ENCODE results near the gene NIF3L1.

Gene NIF3L1

DNA sequence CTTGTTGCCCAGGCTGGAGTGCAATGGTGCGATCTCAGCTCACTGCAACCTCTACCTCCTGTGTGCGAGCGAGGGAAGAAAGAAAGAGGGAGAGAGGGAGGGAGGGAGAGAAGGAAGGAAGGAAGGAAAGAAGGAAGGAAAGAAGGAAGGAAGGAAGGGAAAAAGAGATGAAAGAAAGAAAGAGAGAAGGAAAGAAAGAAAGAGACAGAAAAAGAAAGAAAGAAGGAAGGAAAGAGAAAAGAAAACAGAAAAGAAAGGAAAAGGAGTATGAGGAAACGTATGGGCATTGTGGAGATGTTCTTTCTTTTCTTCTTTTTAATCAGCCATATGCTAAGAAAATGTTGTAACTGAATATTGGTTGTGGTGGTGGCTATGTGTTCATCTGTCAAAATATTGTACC, 41.2 kb upstream of the NIF3L1 start:
- TF ChIP-seq, protein P1, sequence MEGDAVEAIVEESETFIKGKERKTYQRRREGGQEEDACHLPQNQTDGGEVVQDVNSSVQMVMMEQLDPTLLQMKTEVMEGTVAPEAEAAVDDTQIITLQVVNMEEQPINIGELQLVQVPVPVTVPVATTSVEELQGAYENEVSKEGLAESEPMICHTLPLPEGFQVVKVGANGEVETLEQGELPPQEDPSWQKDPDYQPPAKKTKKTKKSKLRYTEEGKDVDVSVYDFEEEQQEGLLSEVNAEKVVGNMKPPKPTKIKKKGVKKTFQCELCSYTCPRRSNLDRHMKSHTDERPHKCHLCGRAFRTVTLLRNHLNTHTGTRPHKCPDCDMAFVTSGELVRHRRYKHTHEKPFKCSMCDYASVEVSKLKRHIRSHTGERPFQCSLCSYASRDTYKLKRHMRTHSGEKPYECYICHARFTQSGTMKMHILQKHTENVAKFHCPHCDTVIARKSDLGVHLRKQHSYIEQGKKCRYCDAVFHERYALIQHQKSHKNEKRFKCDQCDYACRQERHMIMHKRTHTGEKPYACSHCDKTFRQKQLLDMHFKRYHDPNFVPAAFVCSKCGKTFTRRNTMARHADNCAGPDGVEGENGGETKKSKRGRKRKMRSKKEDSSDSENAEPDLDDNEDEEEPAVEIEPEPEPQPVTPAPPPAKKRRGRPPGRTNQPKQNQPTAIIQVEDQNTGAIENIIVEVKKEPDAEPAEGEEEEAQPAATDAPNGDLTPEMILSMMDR (IDR thresholded peaks at IDR 0.05; ENCODE audit: insufficient read depth, low read depth, low read length, missing control alignments), result no peak
- DNase-seq (ENCODE audit: low read depth), result no peak
- no peak overlapping the region for H3K4me3 ChIP-seq (ENCODE audit: low read length)

DNA sequence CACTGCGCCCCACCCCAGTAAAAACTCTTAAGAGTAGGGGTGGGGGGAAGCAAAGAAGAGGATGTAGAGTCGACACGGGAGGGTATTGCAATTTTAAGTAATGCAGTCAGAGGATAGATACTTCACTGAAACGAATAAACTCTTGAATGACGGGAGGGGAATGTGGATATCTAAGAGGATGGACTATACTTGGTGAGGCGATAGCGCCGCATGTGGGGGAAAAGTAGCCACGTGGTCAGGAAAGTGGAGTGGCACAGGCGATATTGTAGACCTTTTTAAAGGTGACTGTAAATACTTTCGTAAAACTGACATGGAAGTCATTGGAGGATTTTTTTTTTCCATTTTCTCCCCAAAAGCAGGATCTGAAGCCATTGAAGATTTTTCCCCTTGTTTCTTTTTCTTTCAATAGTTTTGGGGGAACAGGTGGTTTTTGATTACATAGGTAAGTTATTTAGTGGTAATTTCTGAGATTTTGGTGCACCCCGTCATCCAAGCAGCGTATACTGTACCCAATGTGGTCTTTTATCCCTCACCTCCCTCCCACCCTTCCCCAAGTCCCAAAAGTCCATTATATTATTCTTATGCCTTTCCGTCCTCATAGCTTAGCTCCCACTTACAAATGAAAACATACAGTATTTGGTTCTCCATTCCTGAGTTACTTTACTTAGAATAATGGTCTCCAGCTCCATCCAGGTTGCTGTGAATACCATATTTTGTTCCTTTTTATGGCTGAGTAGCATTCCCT, 38.5 kb upstream of the NIF3L1 start:
- TF ChIP-seq, protein P1 (IDR thresholded peaks at IDR 0.05; ENCODE audit: insufficient read depth, low read depth, low read length, missing control alignments), result no peak
- no peak overlapping the region for H3K4me3 ChIP-seq (ENCODE audit: low read length)
- no peak for DNase-seq (ENCODE audit: low read depth)

DNA sequence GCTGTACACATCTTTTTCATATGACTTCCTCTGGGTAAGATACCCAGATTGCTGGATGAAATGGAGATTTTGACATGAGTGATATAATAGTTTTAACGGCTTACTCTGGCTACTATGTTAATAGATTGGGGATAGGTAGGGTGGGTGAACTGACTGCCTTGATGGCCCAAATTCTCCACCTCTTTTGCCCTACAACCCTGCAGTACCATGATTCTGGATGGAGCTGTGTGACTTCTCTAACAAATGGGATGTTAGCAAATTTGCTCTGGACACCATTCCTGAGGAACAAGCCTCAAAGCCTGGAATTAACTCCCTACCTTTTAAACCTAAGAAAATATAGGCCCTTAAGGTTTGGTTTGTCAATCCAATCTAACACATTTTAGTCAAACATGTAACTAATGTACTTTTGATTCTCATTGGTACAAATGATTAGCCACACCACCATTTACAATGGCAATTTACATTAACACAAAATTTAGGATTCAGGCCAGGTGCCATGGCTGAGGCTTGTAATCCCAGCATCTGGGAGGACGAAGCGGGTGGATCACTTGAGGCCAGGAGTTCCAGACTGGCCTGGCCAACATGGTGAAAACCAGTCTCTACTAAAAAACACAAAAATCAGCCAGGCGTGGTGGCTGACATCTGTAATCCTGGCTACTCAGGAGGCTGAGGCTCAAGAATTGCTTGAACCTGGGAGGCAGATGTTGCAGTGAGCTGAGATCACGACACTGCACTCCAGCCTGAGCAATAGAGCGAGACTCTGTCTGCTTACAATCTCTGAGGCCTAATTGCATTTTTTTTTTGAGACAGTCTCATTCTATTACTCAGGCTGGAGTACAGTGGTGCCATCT, 37.5 kb upstream of the NIF3L1 start:
- TF ChIP-seq, protein P1 (IDR thresholded peaks at IDR 0.05; ENCODE audit: insufficient read depth, low read depth, low read length, missing control alignments), result no peak
- no peak for DNase-seq (ENCODE audit: low read depth)
- no peak overlapping the region for H3K4me3 ChIP-seq (ENCODE audit: low read length)

DNA sequence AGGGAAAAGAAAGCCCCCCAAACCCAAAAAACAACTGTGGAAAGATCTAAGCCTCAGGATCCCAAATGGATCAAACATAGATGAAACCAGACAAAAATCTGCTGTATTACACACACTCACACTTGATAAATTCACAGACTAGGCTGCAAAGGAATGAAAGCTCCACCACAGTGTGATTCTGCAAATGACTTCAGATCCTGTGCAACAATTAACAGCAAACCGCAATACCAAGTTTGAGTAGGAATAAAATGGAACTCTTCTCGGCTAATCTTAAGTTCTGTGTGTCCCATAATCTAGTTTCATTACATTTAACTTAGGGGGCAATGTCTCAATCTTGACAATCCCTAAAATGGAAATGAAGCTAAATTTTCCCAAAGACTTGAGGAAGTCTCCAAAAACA, 36.6 kb upstream of the NIF3L1 start:
- TF ChIP-seq, protein P1 (IDR thresholded peaks at IDR 0.05; ENCODE audit: insufficient read depth, low read depth, low read length, missing control alignments), result no peak
- no peak overlapping the region for H3K4me3 ChIP-seq (ENCODE audit: low read length)
- no peak for DNase-seq (ENCODE audit: low read depth)

DNA sequence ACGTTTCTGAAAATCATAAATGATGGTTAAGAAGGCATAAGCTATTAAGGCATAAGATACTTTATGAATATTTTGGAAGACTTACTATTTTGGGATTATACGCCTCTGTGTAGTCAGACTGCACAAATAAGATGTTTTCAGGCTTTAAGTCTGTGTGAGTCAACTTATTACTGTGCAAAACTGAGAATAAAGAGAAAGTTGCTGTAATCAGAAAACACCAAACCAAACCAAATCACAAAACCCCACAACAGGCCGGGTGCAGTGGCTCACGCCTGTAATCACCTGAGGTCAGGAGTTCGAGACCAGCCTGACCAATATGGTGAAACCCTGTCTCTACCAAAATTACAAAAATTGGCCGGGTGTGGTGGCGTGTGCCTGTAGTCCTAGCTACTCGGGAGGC, 32.4 kb upstream of the NIF3L1 start:
- TF ChIP-seq, protein P1 (IDR thresholded peaks at IDR 0.05; ENCODE audit: insufficient read depth, low read depth, low read length, missing control alignments), result no peak
- DNase-seq (ENCODE audit: low read depth), result no peak
- no peak overlapping the region for H3K4me3 ChIP-seq (ENCODE audit: low read length)

DNA sequence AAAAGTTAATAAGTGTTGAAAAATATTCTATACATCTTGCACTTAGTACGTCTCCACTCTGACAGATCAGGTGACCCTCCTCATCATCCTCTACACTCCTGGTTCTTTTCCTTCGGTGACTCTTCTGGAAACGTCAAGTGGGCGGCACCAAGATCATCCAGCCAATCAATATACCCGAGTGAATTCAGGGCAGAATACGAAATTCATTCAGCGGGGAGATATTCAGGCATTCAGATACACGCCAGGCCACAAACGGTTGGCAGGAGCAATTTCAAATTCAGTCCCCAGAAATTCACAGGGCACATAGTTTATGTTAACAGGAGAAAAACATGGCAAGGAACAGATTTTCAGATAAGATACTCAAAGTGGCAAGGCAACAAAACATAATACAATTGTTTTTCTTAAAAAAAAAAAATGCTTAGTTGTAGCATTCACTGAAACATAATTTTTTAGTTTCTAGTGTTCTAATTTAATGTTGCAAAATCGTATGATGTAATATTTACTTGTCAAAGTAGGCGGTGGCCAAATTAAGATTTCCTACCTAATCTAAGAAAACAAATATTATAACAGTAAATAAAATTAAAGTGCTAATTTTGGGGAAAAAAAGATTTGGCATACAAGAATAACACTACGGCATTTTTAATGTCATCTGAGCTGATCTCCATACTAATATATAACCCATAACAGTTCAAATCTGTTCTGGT, 28.9 kb upstream of the NIF3L1 start:
- H3K4me3 ChIP-seq (ENCODE audit: low read length), result no peak overlapping the region
- DNase-seq (ENCODE audit: low read depth), result peak; percentile 41
- TF ChIP-seq, protein P1 (IDR thresholded peaks at IDR 0.05; ENCODE audit: insufficient read depth, low read depth, low read length, missing control alignments), result no peak

Measured in epithelial cell of esophagus (primary cell).